ENCODE measurements around the gene EPC1.
A peak's percentile ranks its signal among the peaks of the same experiment; 100 is the strongest.
"Not testable (repeated sequence)": the region's sequence is repeated elsewhere in the genome, so short reads cannot be mapped to it uniquely, and the experiment has no call there.

Gene EPC1, protein sequence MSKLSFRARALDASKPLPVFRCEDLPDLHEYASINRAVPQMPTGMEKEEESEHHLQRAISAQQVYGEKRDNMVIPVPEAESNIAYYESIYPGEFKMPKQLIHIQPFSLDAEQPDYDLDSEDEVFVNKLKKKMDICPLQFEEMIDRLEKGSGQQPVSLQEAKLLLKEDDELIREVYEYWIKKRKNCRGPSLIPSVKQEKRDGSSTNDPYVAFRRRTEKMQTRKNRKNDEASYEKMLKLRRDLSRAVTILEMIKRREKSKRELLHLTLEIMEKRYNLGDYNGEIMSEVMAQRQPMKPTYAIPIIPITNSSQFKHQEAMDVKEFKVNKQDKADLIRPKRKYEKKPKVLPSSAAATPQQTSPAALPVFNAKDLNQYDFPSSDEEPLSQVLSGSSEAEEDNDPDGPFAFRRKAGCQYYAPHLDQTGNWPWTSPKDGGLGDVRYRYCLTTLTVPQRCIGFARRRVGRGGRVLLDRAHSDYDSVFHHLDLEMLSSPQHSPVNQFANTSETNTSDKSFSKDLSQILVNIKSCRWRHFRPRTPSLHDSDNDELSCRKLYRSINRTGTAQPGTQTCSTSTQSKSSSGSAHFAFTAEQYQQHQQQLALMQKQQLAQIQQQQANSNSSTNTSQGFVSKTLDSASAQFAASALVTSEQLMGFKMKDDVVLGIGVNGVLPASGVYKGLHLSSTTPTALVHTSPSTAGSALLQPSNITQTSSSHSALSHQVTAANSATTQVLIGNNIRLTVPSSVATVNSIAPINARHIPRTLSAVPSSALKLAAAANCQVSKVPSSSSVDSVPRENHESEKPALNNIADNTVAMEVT

GRCh38 chr10:32346551-32347362, at the start of gene EPC1:
Gene EPC1, minus strand, starts transcription at chr10:32347158. Its CDS starts 243 bp downstream, at chr10:32346915.
- peak; percentile 91 for DNase-seq

GRCh38 chr10:32393911-32394310, 47.0 kb upstream of the EPC1 start:
- no peak for DNase-seq

- DNase-seq: not testable (repeated sequence)
Measured at GRCh38 chr10:32392284-32392683, 45.3 kb upstream of the EPC1 start.

GRCh38 chr10:32390193-32390592, 43.2 kb upstream of the EPC1 start:
- no peak for DNase-seq

- DNase-seq: no peak
Measured at GRCh38 chr10:32388258-32389027, 41.5 kb upstream of the EPC1 start.

DNA sequence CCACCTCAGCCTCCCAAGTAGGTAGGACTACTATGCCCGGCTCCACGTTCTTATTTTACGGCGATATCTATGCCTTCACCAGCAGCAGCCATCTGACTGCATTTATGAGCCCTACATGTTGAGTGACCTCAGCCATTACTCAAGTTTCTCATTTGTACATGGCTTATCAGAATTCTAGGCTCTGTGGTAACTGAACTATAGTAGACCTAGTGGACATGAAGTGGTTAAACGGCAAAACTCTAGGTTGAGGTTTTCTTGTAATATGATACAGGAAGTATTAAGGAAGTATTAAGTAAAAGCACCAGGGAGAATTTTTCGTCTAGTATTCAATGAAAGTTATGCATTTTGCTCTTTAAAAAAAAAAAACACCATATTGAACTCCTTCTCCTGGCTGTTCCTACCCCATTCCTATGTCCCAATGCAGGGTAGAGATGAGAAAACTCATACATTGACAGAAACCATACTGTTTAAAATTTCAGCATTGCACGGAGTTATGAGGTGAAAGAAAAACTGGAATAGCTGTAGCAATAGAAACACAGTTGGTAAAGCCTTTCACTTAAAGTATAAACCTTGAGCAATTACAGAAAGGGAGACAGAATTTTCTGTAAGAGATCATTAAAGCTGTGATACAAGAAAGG, 39.8 kb upstream of the EPC1 start:
- DNase-seq: peak; percentile 20

DNA sequence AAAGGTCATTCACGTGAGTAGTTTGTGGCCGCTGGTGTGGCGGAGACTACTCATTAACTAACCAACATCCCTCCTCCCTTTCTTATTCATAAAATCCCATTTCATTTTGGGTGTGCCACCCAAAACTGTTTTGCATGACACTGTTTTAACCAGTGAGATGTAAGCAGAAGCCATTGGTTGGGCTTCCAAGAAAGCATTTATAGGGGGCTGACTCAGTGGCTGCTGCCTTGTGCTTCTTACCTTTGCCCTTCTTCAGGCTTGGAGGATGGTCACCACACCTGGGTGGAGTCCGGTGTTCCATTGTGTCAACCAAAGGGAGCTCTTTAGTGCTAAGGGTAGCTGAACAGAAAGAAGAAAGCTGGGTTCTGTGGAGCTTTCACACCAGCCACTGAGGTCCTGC, 37.2 kb upstream of the EPC1 start:
- DNase-seq: no peak

DNA sequence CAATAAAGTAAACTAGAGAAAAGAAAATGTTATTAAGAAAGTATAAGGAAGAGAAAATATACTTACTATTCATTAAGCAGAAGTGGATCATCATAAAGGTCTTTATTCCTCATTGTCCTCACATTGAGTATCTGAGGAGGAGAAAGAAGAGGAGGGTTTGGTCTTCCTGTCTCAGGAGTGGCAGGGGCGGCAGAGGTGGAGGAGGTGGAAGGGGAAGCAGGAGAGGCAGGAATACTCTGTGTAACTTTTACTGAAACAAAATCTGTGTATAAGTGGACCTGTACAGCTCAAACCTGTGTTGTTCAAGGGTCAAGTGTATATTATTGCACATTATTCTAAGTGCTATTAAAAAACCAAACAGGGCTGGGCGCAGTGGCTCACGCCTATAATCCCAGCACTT, 34.2 kb upstream of the EPC1 start:
- DNase-seq: no peak

DNA sequence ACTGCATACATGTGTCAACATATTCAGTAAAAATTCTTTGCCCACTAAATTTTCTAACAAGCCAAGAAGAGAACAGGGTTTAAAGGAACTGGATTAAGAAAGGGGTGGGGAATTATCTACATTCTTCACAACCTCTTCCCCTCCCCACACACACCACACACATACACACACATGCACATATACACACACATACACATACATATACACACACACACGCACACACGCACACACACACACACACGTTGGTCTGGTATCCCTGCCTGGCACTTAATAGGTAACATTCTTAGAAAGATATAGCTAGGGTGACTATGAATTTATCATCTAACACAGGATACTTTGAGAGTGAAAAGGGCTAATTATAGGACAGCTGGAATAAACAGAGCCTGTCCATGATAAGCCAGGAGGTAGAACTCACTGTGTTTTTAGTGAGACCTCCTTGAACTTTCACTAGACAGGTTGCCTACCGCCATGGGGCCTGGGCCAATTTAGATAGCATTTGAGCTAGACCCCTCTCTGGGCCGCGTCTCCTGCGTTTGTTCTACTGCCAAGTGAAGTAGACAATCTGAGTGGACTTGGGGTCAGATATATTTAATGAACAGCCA, 33.1 kb upstream of the EPC1 start:
- DNase-seq: no peak

GRCh38 chr10:32379318-32379949, 32.5 kb upstream of the EPC1 start:
- DNase-seq: peak; percentile 64

GRCh38 chr10:32378363-32379317, 31.7 kb upstream of the EPC1 start:
- DNase-seq: peak; percentile 89

- DNase-seq: peak; percentile 48
Measured at GRCh38 chr10:32377458-32378259, 30.7 kb upstream of the EPC1 start.

DNA sequence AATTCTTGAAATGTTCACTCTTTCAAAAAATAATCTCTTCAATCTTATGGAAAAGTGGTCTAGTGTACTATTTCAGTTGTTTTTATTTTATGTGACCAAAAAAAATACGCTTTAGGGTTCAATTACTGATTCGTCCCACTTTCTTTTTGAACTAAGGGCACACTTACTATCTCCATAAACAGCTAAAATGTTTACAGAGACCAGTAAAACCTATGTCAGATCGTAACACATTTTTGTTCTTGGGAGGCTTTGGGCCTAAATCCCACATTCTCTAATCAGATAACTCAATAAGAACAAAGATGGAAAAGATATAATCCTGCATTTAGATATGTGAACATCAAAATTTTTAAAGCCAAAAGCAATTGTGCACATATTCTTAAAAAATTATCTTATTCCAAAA, 29.8 kb upstream of the EPC1 start:
- DNase-seq: no peak

- no peak for DNase-seq
Measured at GRCh38 chr10:32376097-32376496, 29.1 kb upstream of the EPC1 start.

DNA sequence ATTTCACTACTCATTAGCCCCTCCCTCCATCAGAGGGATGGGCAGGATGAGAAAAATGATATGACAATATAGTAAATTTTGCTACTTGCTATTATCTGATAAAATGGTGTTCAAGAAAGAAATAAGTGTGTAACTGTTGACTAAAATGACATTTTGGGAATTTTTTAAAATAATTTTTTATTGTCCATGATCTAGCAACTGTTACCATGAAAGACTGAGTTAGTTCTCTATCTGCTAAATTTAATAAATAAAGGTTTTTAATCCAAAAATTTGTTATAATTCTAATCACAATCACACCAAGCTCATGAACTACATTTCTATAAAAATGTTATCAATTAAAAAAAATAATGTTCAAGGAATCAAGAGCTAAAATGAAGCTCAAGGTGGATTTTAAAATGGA, 28.7 kb upstream of the EPC1 start:
- DNase-seq: no peak

DNA sequence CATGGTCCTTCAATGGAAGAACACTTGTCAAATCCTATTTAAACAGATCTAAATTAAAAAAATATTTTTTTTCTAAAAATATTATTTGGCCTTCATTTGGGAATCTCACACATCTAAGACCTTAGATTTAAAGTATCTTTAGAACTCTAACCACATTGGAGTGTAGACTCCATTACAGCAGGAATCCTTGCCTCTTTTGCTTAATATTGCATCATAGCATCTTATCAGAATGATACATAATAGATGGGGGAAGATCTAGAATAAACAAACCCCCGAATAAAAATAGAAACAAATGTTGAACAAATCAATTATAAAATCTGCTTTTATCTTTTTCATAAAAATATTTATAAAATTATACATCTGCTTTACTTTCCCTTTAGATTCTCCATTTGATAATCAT, 27.6 kb upstream of the EPC1 start:
- DNase-seq: no peak

DNA sequence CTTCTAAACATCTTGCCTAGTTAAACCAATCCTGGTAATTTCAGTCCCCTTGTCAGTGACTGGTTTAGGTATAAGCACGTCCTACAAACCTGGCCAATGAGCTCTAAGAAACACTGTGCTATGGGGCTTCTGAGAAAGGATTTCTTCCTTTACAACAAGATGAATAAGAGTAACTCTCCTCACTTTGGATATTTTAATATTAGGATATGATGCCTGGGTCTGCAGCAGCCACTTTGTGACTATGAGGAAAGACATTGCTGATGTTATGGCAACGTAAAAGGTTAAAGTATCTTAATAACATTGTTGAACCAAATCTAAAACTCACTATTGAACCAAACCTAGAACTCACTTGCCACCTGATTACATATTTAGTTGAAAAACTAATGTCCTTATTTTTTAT, 26.5 kb upstream of the EPC1 start:
- DNase-seq: no peak

- no peak for DNase-seq
Measured at GRCh38 chr10:32373031-32373430, 26.1 kb upstream of the EPC1 start.

Measured in fibroblast of skin of right quadriceps (primary cell).